Central memory CD8-positive, alpha-beta T cell (primary cell): ENCODE results near the gene BOK.
"Not testable (repeated sequence)": the region's sequence is repeated elsewhere in the genome, so short reads cannot be mapped to it uniquely, and the experiment has no call there.

Source experiments
- ATAC-seq: fragments of 150-1000 bp; cut with Tn5 transposase; replicated peaks from 2 replicates; pipeline ENCODE4 v1.10.0; 2022; ENCODE audit warnings: mild to moderate bottlenecking, moderate FRiP score, moderate number of reproducible peaks; ENCODE audit not compliant: poor library complexity, severe bottlenecking; ENCODE audit errors: extremely low read depth
- DNase-seq, 2 donors: peaks; one replicate each; pipeline ENCODE4 v3.0.0; 2021; ENCODE audit warnings: low spot score in 2 of 2
- H3K27ac Mint-ChIP-seq: one replicate; pipeline ENCODE4 v1.8.0; 2022; ENCODE audit warnings: low read depth, mild to moderate bottlenecking, moderate library complexity, mixed read lengths
- H3K27me3 Mint-ChIP-seq: one replicate; pipeline ENCODE4 v1.8.0; 2022; ENCODE audit warnings: mixed read lengths
- H3K36me3 Mint-ChIP-seq: one replicate; pipeline ENCODE4 v1.8.0; 2022; ENCODE audit warnings: mild to moderate bottlenecking, moderate library complexity, mixed read lengths; ENCODE audit not compliant: insufficient read depth
- H3K4me1 Mint-ChIP-seq: one replicate; pipeline ENCODE4 v1.8.0; 2022; ENCODE audit warnings: mixed read lengths
- H3K4me3 Mint-ChIP-seq: one replicate; pipeline ENCODE4 v1.8.0; 2022; ENCODE audit warnings: mild to moderate bottlenecking, moderate library complexity, mixed read lengths
- H3K9me3 Mint-ChIP-seq: one replicate; pipeline ENCODE4 v1.8.0; 2022; ENCODE audit warnings: mixed read lengths

The BOK gene

DNA sequence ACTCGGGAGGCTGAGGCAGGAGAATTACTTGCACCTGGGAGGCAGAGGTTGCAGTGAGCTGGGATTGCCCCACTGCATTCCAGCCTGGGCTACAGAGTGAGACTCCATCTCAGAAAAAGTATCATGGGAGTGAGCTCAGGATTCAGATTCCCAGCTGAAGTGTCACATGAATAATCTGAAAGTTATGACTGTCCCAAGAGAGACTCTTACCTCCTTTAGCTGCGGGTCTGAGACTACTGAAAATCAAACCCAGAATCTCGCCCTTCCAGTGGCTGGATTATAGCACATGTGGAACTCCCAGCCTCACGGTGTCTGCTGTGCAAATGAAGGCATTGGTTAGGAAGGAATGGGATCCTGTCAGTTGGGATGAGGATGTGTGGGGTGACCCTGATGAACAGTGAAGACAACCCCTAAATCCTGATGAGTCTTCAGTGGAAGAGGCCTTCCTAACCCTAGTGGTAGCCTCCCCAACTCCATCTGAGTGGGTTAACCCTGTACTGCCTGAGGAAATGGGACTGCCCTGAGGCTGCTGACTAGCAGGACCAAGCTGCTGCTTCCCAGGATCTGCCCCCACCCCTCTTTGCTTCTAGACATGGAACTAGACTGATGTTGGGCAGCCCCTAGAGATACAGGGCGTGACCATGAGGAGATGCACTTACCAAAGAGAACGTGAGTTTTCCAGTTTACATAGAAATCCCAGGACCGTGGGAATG, 16.5 kb downstream of the BOK start:
- DNase-seq = no peak
- no peak for ATAC-seq
- H3K4me1 Mint-ChIP-seq = no peaks in the 10 kb centered on the region
- no peaks in the 10 kb centered on the region for H3K9me3 Mint-ChIP-seq
- no peaks in the 10 kb centered on the region for H3K27me3 Mint-ChIP-seq
- peaks cover 6% of the 10 kb centered on the region for H3K36me3 Mint-ChIP-seq
- H3K4me3 Mint-ChIP-seq = no peak overlapping the region
- H3K27ac Mint-ChIP-seq = no peak overlapping the region

DNA sequence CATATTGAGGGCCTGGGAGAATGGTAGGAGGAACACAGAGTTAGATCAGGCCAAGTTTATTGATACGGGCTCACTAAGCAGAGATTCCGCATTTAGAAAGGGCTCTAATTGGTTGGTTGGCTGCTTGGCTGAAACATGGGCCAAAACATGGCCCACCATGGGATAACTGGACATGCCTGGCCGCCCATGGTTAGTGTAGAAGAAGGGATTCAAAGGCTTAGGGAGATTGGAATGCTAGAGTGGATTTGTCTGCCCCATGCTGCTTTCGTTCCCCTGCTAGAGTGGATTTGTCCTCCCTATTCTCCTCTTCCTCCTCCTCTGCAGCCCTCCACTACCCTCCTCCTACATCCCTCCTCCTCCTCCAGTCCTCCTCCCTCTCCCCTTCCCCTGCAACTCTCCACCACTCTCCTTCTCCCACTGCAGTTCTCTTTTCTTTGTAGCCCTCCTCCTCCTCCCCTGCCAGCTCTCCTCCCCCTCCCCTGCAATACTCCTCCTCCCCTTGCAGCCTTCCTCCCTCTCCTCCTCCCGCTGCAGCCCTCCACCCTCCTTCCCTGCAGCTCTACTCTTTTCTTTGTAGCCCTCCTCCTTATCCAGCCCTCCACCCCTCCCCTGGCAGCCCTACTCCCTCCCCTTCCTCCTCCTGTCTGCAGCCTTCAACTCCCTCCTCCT, 17.2 kb downstream of the BOK start:
- Mint-ChIP-seq H3K4me1 (no peaks in the 10 kb centered on the region), H3K4me3 (no peak overlapping the region), H3K27ac (no peak overlapping the region), H3K9me3 (no peaks in the 10 kb centered on the region), H3K27me3 (no peaks in the 10 kb centered on the region), H3K36me3 (peaks cover 7% of the 10 kb centered on the region)
- DNase-seq (no peak), ATAC-seq (no peak)

DNA sequence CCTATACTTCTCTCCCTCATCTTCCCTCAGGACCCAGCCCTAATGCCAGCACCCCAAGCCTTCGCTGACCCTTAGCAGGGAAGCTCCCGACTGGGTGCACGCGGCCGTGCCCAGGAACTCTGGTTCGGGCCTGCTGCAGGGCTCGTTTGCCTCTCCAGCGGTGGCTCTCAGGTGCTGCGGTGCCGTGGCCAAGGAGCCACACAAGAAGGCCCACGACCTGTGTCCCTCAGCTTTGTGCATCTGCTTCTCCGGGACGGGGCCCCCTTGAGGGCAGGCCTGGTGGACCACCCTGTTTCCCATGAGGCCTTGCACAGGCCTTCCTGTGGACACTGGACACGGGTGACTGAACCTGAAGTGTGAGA, 17.7 kb downstream of the BOK start:
- Mint-ChIP-seq H3K27me3 (no peaks in the 10 kb centered on the region), H3K27ac (no peak overlapping the region), H3K4me3 (no peak overlapping the region), H3K4me1 (no peaks in the 10 kb centered on the region), H3K9me3 (no peaks in the 10 kb centered on the region), H3K36me3 (peaks cover 8% of the 10 kb centered on the region)
- ATAC-seq (no peak), DNase-seq (no peak)

DNA sequence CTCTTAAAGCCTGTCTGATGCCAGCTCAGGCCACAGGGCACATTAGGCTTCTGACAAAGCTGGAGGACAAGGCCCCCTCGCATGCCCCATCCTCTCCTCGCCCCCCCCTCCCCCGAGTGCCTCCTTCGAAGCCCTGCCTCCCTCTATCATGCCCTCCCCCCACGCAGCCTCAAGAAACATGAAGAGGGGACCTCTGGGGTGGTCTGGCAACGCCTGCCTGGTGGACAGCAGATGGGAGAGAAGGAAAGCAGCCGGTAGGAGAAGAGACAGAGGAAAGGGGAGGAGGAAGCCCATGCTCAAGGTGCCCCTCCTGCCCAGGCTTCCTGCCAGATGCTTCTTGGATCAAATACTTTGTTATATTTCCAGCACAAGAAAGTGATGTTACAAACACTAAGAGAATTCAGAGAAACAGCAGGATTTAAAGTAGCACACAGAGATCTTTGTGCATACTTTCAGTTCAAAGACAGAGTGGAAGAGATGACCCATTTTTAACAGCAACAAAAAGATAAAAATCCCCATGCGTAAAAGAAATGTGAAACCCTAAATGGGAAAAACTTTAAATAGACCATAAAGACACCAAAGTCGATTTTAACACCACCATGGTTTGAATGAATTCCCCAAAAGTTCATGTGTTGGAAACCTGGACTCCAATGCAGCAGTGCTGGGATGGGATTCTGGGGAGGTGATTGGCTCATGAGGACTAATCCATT, 19.0 kb downstream of the BOK start:
- H3K4me3 Mint-ChIP-seq = no peak overlapping the region
- peaks cover 9% of the 10 kb centered on the region for H3K36me3 Mint-ChIP-seq
- no peak overlapping the region for H3K27ac Mint-ChIP-seq
- DNase-seq = no peak
- ATAC-seq = no peak
- no peaks in the 10 kb centered on the region for H3K4me1 Mint-ChIP-seq
- H3K27me3 Mint-ChIP-seq = no peaks in the 10 kb centered on the region
- no peaks in the 10 kb centered on the region for H3K9me3 Mint-ChIP-seq

DNA sequence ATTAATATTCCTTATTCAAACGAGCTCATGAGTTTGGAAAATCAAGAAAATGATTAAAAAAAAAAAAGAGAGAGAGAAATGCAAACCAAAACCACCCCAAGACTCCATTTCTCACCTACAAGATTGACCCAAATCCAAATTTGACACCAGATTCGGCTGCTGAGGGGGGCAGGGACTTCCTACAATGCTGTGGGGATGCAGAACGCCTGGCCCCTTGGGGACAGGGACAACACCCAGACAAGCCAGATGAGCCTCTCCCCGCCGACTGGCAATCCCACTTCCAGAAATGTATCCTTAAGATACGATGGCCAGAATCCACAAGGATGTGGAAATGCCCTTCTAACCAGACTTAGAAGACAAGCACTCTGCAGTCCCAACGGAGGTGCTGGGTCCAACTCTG, 20.7 kb downstream of the BOK start:
- H3K27me3 Mint-ChIP-seq = no peaks in the 10 kb centered on the region
- peaks cover 19% of the 10 kb centered on the region for H3K36me3 Mint-ChIP-seq
- no peaks in the 10 kb centered on the region for H3K4me1 Mint-ChIP-seq
- no peaks in the 10 kb centered on the region for H3K9me3 Mint-ChIP-seq
- no peak overlapping the region for H3K4me3 Mint-ChIP-seq
- H3K27ac Mint-ChIP-seq = no peak overlapping the region
- no peak for DNase-seq
- no peak for ATAC-seq

DNA sequence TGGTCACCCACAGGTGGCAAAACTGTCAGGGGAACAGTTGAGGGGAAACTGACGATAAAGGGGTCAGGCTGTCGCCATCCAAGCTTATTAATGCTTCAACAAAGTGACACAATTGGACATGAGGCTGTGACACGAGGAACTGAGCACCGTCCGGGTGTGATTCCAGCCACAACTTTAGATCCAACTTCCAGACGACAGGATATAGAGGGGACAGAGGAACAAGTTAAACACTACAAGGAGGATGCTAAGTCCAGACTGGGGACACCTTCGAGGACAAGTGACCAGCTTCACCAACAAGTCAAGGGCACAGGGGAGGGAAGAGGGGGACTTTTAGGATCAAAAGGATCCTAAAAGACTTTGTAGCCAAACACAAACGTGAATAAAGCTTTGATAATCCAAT, 23.8 kb downstream of the BOK start:
- H3K36me3 Mint-ChIP-seq = peaks cover 25% of the 10 kb centered on the region
- ATAC-seq = no peak
- H3K4me3 Mint-ChIP-seq = no peak overlapping the region
- no peak overlapping the region for H3K27ac Mint-ChIP-seq
- peaks cover 11% of the 10 kb centered on the region for H3K9me3 Mint-ChIP-seq
- no peaks in the 10 kb centered on the region for H3K4me1 Mint-ChIP-seq
- DNase-seq = no peak
- no peaks in the 10 kb centered on the region for H3K27me3 Mint-ChIP-seq

DNA sequence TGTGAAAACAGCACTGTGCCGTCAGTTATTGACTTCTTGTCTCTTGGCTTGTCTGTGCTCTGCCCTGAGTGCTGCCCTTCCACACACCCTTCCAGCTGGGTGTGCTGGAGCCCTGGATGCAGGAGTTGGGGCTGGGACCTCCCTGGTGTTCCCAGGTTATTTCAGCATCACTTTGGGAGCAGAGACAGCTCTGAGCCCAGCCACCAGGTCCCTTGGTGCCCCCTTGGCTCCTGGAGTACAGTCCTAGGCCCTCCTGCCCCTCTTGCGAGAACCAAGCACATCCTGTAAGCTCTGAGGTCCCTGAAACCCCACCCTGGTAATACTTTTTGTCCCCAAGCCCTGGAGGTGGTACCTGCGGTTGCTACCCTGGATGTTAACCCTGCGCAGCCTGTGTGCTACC, 24.3 kb downstream of the BOK start:
- Mint-ChIP-seq H3K4me1 (no peaks in the 10 kb centered on the region), H3K27me3 (no peaks in the 10 kb centered on the region), H3K4me3 (no peak overlapping the region), H3K27ac (no peak overlapping the region), H3K36me3 (peaks cover 25% of the 10 kb centered on the region), H3K9me3 (peaks cover 11% of the 10 kb centered on the region)
- DNase-seq (no peak), ATAC-seq (no peak)

DNA sequence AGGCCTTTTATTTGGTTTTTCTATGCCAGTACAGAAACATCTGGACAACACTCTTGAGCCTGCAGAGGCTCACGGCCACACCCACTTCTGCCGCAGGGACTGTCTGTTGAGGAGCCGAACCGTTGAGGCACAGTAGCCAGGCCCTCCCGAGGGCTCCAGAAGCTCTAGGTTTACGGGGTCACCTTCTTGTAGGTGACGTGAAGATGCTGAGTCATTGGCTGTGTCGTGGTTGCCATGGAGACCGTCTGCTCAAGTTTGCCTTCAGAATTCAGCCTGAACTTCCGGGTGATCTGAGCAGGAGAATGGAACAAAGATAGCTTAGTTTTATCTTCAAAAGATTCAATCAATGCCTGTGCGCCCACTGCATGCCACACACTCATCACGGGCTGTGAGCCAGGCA, 25.9 kb downstream of the BOK start:
- H3K9me3 Mint-ChIP-seq = peaks cover 11% of the 10 kb centered on the region
- no peak overlapping the region for H3K27ac Mint-ChIP-seq
- ATAC-seq = no peak
- H3K27me3 Mint-ChIP-seq = no peaks in the 10 kb centered on the region
- no peak for DNase-seq
- no peaks in the 10 kb centered on the region for H3K4me1 Mint-ChIP-seq
- H3K4me3 Mint-ChIP-seq = no peak overlapping the region
- peaks cover 23% of the 10 kb centered on the region for H3K36me3 Mint-ChIP-seq

DNA sequence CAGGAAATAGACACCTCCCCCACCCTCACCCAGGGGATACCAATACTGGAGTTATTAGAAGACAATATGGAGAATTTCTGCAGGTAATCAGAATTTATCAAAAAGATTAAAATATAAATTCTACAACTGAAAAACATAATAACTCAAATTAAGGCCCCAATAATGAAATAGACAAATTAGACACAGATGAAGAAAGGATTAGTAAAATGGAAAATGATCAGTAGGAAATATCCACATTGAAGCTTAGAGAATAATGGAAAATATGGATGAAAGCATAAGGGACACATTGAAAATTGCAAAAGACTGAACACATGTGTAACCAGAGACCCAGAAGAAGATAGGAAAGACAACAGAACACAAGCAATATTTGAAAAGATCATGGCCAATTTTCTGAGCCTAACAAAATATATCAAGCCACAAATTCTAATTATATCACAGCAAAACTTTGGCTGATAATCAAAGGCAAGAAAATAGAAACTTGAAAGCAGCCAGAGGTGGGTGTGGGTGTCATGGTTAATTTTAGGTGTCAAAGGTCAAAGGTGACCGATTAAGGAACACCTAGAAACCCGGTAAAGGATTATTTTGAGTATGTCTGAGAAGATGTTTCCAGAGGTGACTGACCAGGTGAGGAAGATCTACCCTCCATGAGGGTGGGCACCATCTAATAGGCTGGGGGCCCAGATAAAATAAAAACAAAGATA, 28.2 kb downstream of the BOK start:
- no peak overlapping the region for H3K27ac Mint-ChIP-seq

DNA sequence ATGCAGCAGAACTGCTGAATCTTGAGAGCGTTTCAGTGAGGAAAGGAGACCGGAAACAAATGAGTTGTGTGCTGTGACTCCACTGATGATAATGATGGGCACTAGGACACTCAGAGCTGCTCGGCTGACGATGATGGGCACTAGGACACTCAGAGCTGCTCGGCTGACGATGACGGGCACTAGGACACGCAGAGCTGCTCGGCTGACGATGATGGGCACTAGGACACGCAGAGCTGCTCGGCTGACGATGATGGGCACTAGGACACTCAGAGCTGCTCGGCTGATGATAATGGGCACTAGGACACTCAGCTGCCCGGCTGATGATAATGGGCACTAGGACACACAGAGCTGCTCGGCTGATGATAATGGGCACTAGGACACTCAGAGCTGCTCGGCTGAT, 31.3 kb downstream of the BOK start:
- H3K27me3 Mint-ChIP-seq, H3K4me3 Mint-ChIP-seq, H3K4me1 Mint-ChIP-seq, H3K27ac Mint-ChIP-seq, DNase-seq, ATAC-seq, H3K36me3 Mint-ChIP-seq: not testable (repeated sequence)
- H3K9me3 Mint-ChIP-seq = peaks cover 11% of the 10 kb centered on the region

More for the DNA sequence above, 28.2 kb downstream of the BOK start:
- DNase-seq = no peak
- peaks cover 21% of the 10 kb centered on the region for H3K36me3 Mint-ChIP-seq
- H3K4me1 Mint-ChIP-seq = no peaks in the 10 kb centered on the region
- H3K9me3 Mint-ChIP-seq = peaks cover 11% of the 10 kb centered on the region
- no peak for ATAC-seq
- H3K27me3 Mint-ChIP-seq = no peaks in the 10 kb centered on the region
- H3K4me3 Mint-ChIP-seq = no peak overlapping the region

DNA sequence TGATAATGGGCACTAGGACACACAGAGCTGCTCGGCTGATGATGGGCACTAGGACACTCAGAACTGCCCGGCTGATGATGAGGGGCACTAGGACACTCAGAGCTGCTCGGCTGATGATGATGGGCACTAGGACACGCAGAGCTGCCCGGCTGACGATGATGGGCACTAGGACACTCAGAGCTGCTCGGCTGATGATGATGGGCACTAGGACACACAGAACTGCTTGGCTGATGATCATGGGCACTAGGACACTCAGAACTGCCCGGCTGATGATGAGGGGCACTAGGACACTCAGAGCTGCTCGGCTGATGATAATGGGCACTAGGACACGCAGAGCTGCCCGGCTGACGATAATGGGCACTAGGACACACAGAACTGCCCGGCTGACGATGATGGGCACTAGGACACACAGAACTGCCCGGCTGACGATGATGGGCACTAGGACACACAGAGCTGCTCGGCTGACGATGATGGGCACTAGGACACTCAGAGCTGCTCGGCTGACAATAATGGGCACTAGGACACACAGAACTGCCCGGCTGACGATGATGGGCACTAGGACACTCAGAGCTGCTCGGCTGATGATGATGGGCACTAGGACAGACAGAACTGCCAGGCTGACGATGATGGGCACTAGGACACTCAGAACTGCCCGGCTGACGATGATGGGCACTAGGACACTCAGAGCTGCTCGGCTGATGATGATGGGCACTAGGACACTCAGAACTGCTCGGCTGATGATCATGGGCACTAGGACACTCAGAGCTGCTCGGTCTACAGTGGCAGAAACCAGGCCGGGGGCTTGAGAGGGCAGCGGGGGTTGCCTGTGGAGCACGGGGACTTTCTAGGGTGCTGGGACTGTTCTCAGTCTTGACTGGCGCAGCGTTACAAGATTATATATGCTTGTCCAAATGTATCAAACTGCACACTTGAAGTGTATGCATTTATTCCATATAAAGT, 32.2 kb downstream of the BOK start:
- H3K4me1 Mint-ChIP-seq, DNase-seq, H3K27ac Mint-ChIP-seq, ATAC-seq, H3K27me3 Mint-ChIP-seq, H3K4me3 Mint-ChIP-seq: not testable (repeated sequence)
- Mint-ChIP-seq H3K9me3 (peaks cover 11% of the 10 kb centered on the region), H3K36me3 (peaks cover 12% of the 10 kb centered on the region)
